Ramos (cell line): ENCODE results near the gene SEC16A.

ENCODE experiments used
- in situ Hi-C: fragments of 300-500 bp; cut with MboI; formaldehyde crosslinking; loops from one replicate; pipeline ENCODE4 v1.14.3; 2022; ENCODE audit warnings: low sequenced_read_pairs; ENCODE audit not compliant: unreplicated experiment

Gene SEC16A

DNA sequence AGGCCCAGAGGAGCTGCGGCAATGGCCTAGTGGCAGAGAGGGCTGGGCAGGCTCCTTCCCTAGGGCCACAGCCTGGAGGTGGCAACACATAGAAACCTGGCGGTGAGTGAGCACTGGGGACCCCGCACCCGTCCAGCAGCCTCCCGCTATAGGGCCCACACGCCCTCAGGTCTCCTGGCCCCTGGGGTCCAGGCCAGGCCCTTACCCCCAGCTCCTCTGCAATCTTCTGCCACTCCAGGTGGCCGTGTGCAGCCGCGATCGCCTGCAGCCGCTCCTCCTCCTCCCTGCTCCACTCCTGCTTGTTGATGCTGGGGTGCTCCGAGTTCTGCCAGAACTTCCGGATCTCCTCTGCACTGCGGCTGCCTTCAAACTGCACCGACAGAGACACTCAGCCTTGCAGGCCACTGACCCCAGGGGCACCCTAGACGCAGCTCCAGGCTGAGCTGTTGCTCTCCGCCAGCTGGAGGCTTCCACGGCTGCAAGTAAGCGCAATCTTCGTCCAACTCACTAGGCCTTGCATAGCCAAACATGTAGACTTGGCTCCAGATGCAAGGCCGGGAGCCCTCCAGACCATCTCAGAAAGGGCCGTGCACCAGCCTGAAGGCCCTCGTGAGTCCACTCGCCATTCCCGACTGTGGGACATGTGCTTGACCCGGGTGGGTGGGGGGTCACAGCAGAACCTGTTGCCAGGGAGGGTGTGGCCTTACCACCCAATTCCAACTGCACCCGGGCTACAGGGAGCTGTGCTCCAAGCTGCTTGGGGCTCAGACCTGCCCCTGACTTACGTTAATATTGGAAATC, 90.9 kb downstream of the SEC16A start:
- in situ Hi-C loops: no loop called here
